Measurements from ENCODE around the gene PDE4D.

DNA sequence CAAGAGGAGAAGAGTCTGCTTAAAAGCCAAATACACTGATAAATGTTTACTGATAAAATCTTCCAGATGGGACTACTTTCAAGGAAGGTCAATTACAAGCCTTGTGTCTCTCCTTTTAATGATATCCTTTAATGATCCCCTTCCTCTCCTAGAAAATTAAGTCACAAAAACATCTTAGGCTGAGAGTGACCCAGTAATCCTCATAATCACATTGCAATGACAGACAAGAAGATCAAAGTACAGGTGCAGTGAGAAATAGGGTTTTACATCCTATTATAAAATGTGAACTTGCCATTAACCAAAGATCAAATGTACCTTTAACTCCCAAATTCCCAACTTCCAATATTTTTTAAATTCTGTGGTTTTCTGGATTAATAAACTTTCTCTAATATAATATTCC lies 795.8 kb downstream of the PDE4D start:
- TF ChIP-seq CTCF (IDR thresholded peaks at IDR 0.05) = no peak
- no peak for TF ChIP-seq EP300 (IDR thresholded peaks at IDR 0.05)
